Trophoblast cell (in vitro differentiated cells and primary cell): ENCODE results near the gene GDF15.

Experiments used
- DNase-seq, 2 donors: peaks; one replicate each; pipeline ENCODE4 v3.0.0-alpha.2; 2016
- H2AFZ ChIP-seq: 2 replicates; pipeline ENCODE4 v1.6.1; 2013; ENCODE audit warnings: low read length, moderate library complexity, mild to moderate bottlenecking; ENCODE audit not compliant: insufficient read depth, poor library complexity
- H2AK5ac ChIP-seq: 2 replicates; pipeline ENCODE4 v1.6.1; 2013; ENCODE audit warnings: mild to moderate bottlenecking, low read length
- H2BK120ac ChIP-seq: 2 replicates; pipeline ENCODE4 v1.6.1; 2013; ENCODE audit warnings: low read length, mild to moderate bottlenecking, moderate library complexity; ENCODE audit not compliant: insufficient read depth, poor library complexity
- H2BK12ac ChIP-seq: 2 replicates; pipeline ENCODE4 v1.6.1; 2013; ENCODE audit warnings: mild to moderate bottlenecking, low read length, moderate library complexity
- H2BK5ac ChIP-seq: 2 replicates; pipeline ENCODE4 v1.6.1; 2013; ENCODE audit warnings: low read length, low read depth, moderate library complexity, mild to moderate bottlenecking; ENCODE audit not compliant: poor library complexity
- H3K14ac ChIP-seq: 2 replicates; pipeline ENCODE4 v1.6.1; 2013; ENCODE audit warnings: mild to moderate bottlenecking, low read length
- H3K18ac ChIP-seq: 2 replicates; pipeline ENCODE4 v1.6.1; 2013; ENCODE audit warnings: mild to moderate bottlenecking, low read length
- H3K23ac ChIP-seq: 2 replicates; pipeline ENCODE4 v1.6.1; 2013; ENCODE audit warnings: low read length
- H3K27ac ChIP-seq: 2 replicates; pipeline ENCODE4 v1.5.1; 2013; ENCODE audit warnings: low read depth, mild to moderate bottlenecking, inconsistent platforms, low read length, moderate library complexity
- H3K27me3 ChIP-seq: 2 replicates; pipeline ENCODE4 v1.6.1; 2013; ENCODE audit warnings: inconsistent platforms, mild to moderate bottlenecking, low read length, moderate library complexity; ENCODE audit not compliant: insufficient read depth
- H3K36me3 ChIP-seq, 2 experiments: 1 replicate in 1 of 2; 2 replicates in 1 of 2; pipeline ENCODE4 v1.6.1; 2013; ENCODE audit warnings: low read length in 2 of 2, mild to moderate bottlenecking in 2 of 2, moderate library complexity in 1 of 2; ENCODE audit not compliant: insufficient read depth in 2 of 2, control insufficient read depth in 1 of 2
- H3K4ac ChIP-seq: 2 replicates; pipeline ENCODE4 v1.6.1; 2013; ENCODE audit warnings: low read depth, mild to moderate bottlenecking, low read length, moderate library complexity
- H3K4me1 ChIP-seq, 2 experiments: 1 replicate in 1 of 2; 2 replicates in 1 of 2; pipeline ENCODE4 v1.6.1; 2013; ENCODE audit warnings: low read length in 2 of 2, mild to moderate bottlenecking in 2 of 2, moderate library complexity in 1 of 2; ENCODE audit not compliant: insufficient read depth in 2 of 2, control insufficient read depth in 1 of 2
- H3K4me2 ChIP-seq: 2 replicates; pipeline ENCODE4 v1.6.1; 2013; ENCODE audit warnings: inconsistent platforms, mild to moderate bottlenecking, low read length, moderate library complexity
- H3K4me3 ChIP-seq: 2 replicates; pipeline ENCODE4 v1.5.1; 2013; ENCODE audit warnings: mild to moderate bottlenecking, low read depth, low read length, inconsistent platforms
- H3K79me1 ChIP-seq: one replicate; pipeline ENCODE4 v1.6.1; 2013; ENCODE audit warnings: low read length
- H3K79me2 ChIP-seq: 2 replicates; pipeline ENCODE4 v1.6.1; 2013; ENCODE audit warnings: low read length, mild to moderate bottlenecking; ENCODE audit not compliant: control insufficient read depth, insufficient read depth, poor library complexity
- H3K9ac ChIP-seq: 2 replicates; pipeline ENCODE4 v1.6.1; 2013; ENCODE audit warnings: mild to moderate bottlenecking, low read length
- H3K9me3 ChIP-seq: 2 replicates; pipeline ENCODE4 v1.6.1; 2013; ENCODE audit warnings: low read depth, mild to moderate bottlenecking, control low read depth, inconsistent platforms, low read length; ENCODE audit not compliant: insufficient read depth
- H4K12ac ChIP-seq: 2 replicates; pipeline ENCODE4 v1.6.1; 2013; ENCODE audit warnings: low read depth, mild to moderate bottlenecking, low read length, moderate library complexity
- H4K8ac ChIP-seq: 2 replicates; pipeline ENCODE4 v1.6.1; 2013; ENCODE audit warnings: low read depth, mild to moderate bottlenecking, low read length, moderate library complexity
- H4K91ac ChIP-seq: one replicate; pipeline ENCODE4 v1.6.1; 2013; ENCODE audit warnings: low read depth, mild to moderate bottlenecking, low read length, moderate library complexity
- WGBS: extraction: QIAGEN DNeasy Blood & Tissue Kit; methylation state at CpG from one replicate; pipeline ENCODE4 v1.1.7; 2013; ENCODE audit warnings: missing lambda C conversion rate; ENCODE audit not compliant: insufficient read length, insufficient coverage; ENCODE audit errors: extremely low coverage; 5-methylcytosine and 5-hydroxymethylcytosine counted together

GDF15 gene

DNA sequence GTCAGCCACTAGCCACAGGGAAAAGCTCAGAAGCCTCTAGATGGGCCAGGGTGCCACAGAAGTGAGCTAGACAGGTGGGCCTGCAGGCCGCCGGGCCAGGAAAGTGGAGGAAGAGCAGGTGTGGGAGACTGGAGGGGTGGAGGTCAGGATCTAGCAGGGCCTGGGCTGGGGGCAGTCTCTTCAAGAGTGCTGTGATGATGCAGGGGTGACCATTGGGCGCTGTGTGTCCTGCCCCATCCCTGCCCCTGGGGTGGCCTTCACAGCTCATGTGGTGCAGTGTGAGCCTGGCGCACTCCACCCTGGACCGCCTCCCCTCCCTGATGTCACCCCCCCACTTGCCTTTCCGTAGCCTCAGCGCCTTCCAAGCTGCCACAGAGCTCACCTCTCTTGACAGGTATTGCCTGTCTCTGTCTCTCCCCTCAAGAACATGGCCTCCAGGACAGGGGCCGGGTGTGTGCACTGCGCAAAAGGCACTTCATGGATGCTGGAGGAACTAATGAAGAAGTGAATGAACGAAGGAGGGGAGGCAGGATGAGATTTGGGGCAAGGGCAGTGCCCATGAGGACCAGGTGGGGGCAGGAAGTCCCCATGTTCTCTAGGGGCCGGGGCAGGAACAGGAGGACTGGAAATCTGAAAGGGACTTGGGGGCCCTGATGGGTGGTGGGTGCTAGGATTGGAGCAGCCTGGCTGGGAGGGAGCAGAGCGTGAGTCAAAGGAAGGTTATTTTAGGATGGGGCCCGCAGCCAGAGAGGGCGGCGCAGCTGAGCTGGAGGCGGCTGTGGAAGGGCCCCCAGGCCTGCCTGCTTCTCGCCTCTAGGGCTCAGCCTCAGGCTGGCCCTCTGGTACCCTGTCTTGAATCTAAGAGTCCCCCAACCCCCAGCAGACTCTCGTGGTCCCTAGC is 39.8 kb downstream of the GDF15 start:
- Histone ChIP-seq H3K27me3 (no peaks in the 10 kb centered on the region), H3K14ac (peak overlapping the region; percentile 25), H3K36me3 (peaks cover 0 to 4% of the 10 kb centered on the region in 2 experiments), H3K27ac (no peak overlapping the region), H3K18ac (peak overlapping the region; percentile 64), H3K79me2 (peaks cover 6% of the 10 kb centered on the region), H2BK120ac (peak overlapping the region; percentile 23), H4K8ac (no peak overlapping the region), H3K4me3 (no peak overlapping the region), H3K23ac (no peak overlapping the region), H2BK5ac (no peak overlapping the region), H3K4ac (peak overlapping the region; percentile 27), H3K4me1 (peaks cover 14 to 15% of the 10 kb centered on the region in 2 experiments), H3K4me2 (no peak overlapping the region), H4K12ac (no peak overlapping the region), H2BK12ac (no peak overlapping the region), H3K9ac (no peak overlapping the region), H2AK5ac (peak overlapping the region; percentile 32), H4K91ac (no peak overlapping the region), H2AFZ (peak overlapping the region; percentile 17), H3K9me3 (no peaks in the 10 kb centered on the region), H3K79me1 (peaks cover 8% of the 10 kb centered on the region)
- peak; percentile 76 to 77 for DNase-seq
- no CpG with 5 or more reads among the region's 18 CpGs for WGBS

DNA sequence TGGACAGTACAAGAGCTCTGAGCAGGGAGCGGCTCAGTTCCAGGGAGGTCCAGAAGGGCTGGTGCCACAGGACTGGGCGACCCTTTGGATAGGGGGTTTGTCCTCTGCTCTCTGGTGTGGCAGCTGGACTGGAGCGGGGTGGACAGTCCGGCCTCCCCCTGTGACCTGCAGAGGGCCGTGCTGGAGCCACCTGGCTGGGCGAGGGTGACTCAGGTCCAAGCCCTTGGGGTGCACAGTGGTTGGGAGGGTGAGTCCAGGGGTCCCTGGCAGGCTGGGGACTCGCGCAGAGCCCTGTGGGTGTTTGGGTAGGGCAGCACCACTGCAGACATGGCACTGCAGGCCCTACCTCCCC is 40.4 kb downstream of the GDF15 start:
- Histone ChIP-seq H3K27me3 (no peaks in the 10 kb centered on the region), H2BK5ac (no peak overlapping the region), H4K8ac (no peak overlapping the region), H2AFZ (no peak overlapping the region), H2BK12ac (no peak overlapping the region), H4K12ac (no peak overlapping the region), H3K4me1 (peaks cover 14 to 15% of the 10 kb centered on the region in 2 experiments), H3K4me2 (no peak overlapping the region), H3K14ac (no peak overlapping the region), H3K27ac (no peak overlapping the region), H3K79me1 (peaks cover 8% of the 10 kb centered on the region), H3K36me3 (peaks cover 0 to 4% of the 10 kb centered on the region in 2 experiments), H3K23ac (no peak overlapping the region), H2AK5ac (no peak overlapping the region), H3K79me2 (peaks cover 6% of the 10 kb centered on the region), H4K91ac (no peak overlapping the region), H3K4me3 (no peak overlapping the region), H3K9me3 (no peaks in the 10 kb centered on the region), H3K18ac (peak overlapping the region; percentile 14), H2BK120ac (no peak overlapping the region), H3K9ac (no peak overlapping the region), H3K4ac (no peak overlapping the region)
- no CpG with 5 or more reads among the region's 8 CpGs for WGBS
- DNase-seq: no peak

DNA sequence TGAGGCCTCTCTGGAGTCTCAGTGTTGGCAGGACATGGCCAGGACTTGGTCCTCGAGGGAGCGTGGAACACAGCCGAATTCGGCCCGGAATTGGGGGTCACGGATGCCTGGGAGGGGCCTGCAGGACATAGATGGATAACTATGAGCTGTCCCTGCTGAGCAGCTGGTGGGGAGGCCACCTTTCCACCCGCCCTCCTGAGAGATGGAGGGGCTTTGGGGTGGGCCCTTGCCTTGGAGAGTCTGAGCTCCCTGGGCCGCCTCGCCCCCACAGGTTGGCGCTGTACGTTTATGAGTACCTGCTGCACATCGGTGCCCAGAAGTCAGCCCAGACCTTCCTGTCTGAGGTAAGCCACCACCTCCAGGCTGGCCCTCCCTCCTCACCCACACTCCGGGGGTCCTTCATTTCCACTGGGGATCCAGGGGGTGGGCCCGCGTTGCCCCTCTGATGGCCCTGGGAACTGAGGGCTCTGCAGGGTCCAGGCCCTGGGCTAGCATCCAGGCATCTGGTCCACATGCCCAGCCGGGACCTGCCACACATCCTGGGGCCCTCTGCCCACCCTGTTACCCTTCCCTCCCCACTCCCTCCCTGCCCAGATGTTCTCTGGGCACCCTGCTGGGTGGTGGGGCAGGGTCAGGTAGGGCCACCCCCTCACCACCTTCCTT is 41.3 kb downstream of the GDF15 start:
- no peak overlapping the region for H3K23ac ChIP-seq
- no peak overlapping the region for H2BK12ac ChIP-seq
- H2AFZ ChIP-seq: no peak overlapping the region
- H3K4me2 ChIP-seq: no peak overlapping the region
- peaks cover 6% of the 10 kb centered on the region for H3K79me2 ChIP-seq
- peaks cover 8% of the 10 kb centered on the region for H3K79me1 ChIP-seq
- peaks cover 0 to 4% of the 10 kb centered on the region in 2 experiments for H3K36me3 ChIP-seq
- H2BK120ac ChIP-seq: no peak overlapping the region
- no peak overlapping the region for H4K91ac ChIP-seq
- H3K14ac ChIP-seq: no peak overlapping the region
- no peaks in the 10 kb centered on the region for H3K27me3 ChIP-seq
- no peak overlapping the region for H2AK5ac ChIP-seq
- H4K12ac ChIP-seq: no peak overlapping the region
- no peak overlapping the region for H4K8ac ChIP-seq
- H3K4me3 ChIP-seq: no peak overlapping the region
- H3K4me1 ChIP-seq: peaks cover 14 to 15% of the 10 kb centered on the region in 2 experiments
- DNase-seq: no peak
- no peak overlapping the region for H3K9ac ChIP-seq
- H3K27ac ChIP-seq: no peak overlapping the region
- H3K9me3 ChIP-seq: no peaks in the 10 kb centered on the region
- no CpG with 5 or more reads among the region's 16 CpGs for WGBS
- H3K18ac ChIP-seq: no peak overlapping the region
- no peak overlapping the region for H2BK5ac ChIP-seq
- H3K4ac ChIP-seq: no peak overlapping the region

DNA sequence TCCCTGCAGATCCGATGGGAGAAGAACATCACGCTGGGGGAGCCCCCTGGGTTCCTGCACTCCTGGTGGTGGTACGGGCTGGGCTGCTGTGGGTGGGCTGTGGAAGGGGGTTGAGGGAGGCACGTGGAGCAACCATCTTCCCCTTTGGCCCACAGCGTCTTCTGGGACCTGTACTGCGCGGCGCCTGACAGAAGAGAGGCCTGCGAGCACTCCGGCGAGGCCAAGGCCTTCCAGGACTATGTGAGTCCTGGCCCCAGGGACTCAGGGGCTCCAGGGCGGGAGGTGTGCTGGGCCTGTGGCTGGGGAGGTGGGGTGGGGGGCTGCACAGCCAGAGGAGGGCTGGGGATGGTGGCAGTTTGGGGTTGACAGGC is 41.8 kb downstream of the GDF15 start:
- WGBS: no CpG with 5 or more reads among the region's 12 CpGs
- DNase-seq: no peak
- no peak overlapping the region for H2BK120ac ChIP-seq
- H3K79me2 ChIP-seq: peaks cover 6% of the 10 kb centered on the region
- no peak overlapping the region for H3K9ac ChIP-seq
- H4K91ac ChIP-seq: no peak overlapping the region
- H3K36me3 ChIP-seq: peaks cover 0 to 4% of the 10 kb centered on the region in 2 experiments
- no peak overlapping the region for H2AFZ ChIP-seq
- no peak overlapping the region for H4K8ac ChIP-seq
- H3K18ac ChIP-seq: no peak overlapping the region
- no peak overlapping the region for H3K4me3 ChIP-seq
- H3K14ac ChIP-seq: no peak overlapping the region
- H2BK5ac ChIP-seq: no peak overlapping the region
- no peak overlapping the region for H3K23ac ChIP-seq
- no peak overlapping the region for H2BK12ac ChIP-seq
- H3K27me3 ChIP-seq: no peaks in the 10 kb centered on the region
- no peak overlapping the region for H3K4ac ChIP-seq
- no peak overlapping the region for H3K4me2 ChIP-seq
- H4K12ac ChIP-seq: no peak overlapping the region
- H3K27ac ChIP-seq: no peak overlapping the region
- peaks cover 16% of the 10 kb centered on the region in 2 experiments for H3K4me1 ChIP-seq
- H2AK5ac ChIP-seq: no peak overlapping the region
- peaks cover 10% of the 10 kb centered on the region for H3K79me1 ChIP-seq
- H3K9me3 ChIP-seq: no peaks in the 10 kb centered on the region
